Neural cell (in vitro differentiated cells): ENCODE results near the gene ANKRD44. TPM values are rescaled to one million over a fixed set of nuclear protein-coding genes. Genes with fewer than 3 reads are reported as not detected.
"Not testable (repeated sequence)": the region's sequence is repeated elsewhere in the genome, so short reads cannot be mapped to it uniquely, and the experiment has no call there.

Experiments used
- H2AFZ ChIP-seq: fragments of 200-600, 300-800 bp; sonication (generic), shearing (Covaris generic); 2 replicates; pipeline ENCODE4 v1.6.0; 2014; ENCODE audit warnings: low read depth, mild to moderate bottlenecking, antibody characterized with exemption, low read length, moderate library complexity
- H3F3A ChIP-seq: fragments of 200-600 bp; shearing (Covaris generic); 2 replicates; pipeline ENCODE4 v1.6.1; 2016; ENCODE audit warnings: mild to moderate bottlenecking, moderate library complexity, mixed read lengths, antibody characterized with exemption, low read length; ENCODE audit not compliant: insufficient read depth, poor library complexity, severe bottlenecking
- H3K27ac ChIP-seq: fragments of 200-600, 300-800 bp; sonication (generic), shearing (Covaris generic); 2 replicates; pipeline ENCODE4 v1.5.1; 2014; ENCODE audit warnings: mild to moderate bottlenecking, low read length, moderate library complexity
- H3K27me3 ChIP-seq: fragments of 300-800, 200-600 bp; sonication (generic), shearing (Covaris generic); 2 replicates; pipeline ENCODE4 v1.6.0; 2014; ENCODE audit warnings: mild to moderate bottlenecking, low read depth, low read length, moderate library complexity; ENCODE audit not compliant: insufficient read depth
- H3K36me3 ChIP-seq: fragments of 300-800, 200-600 bp; sonication (generic), shearing (Covaris generic); 2 replicates; pipeline ENCODE4 v1.5.1; 2014; ENCODE audit warnings: mild to moderate bottlenecking, antibody characterized with exemption, low read length, moderate library complexity; ENCODE audit not compliant: insufficient read depth
- H3K4me2 ChIP-seq: fragments of 300-800, 200-600 bp; sonication (generic), shearing (Covaris generic); 2 replicates; pipeline ENCODE4 v1.6.0; 2014; ENCODE audit warnings: mild to moderate bottlenecking, low read length
- H3K4me3 ChIP-seq: fragments of 300-800, 200-600 bp; sonication (generic), shearing (Covaris generic); 2 replicates; pipeline ENCODE4 v1.5.1; 2014; ENCODE audit warnings: mild to moderate bottlenecking, low read length, moderate library complexity
- H3K79me2 ChIP-seq: fragments of 200-600 bp; shearing (Covaris generic); replicated peaks from 2 replicates; pipeline ENCODE4 v1.6.0; 2014; ENCODE audit warnings: mild to moderate bottlenecking, low read length, moderate library complexity; ENCODE audit not compliant: insufficient read depth
- H3K9ac ChIP-seq: fragments of 300-800, 200-600 bp; sonication (generic), shearing (Covaris generic); 2 replicates; pipeline ENCODE4 v1.6.1; 2016; ENCODE audit warnings: mild to moderate bottlenecking, low read length, mixed read lengths
- H3K9me2 ChIP-seq: fragments of 200-600 bp; shearing (Covaris generic); 2 replicates; pipeline ENCODE4 v1.6.1; 2016; ENCODE audit warnings: mild to moderate bottlenecking, low read length, mixed read lengths; ENCODE audit not compliant: insufficient read depth
- H3K9me3 ChIP-seq: fragments of 200-600, 300-800 bp; sonication (generic), shearing (Covaris generic); 2 replicates; pipeline ENCODE4 v1.6.1; 2016; ENCODE audit warnings: mild to moderate bottlenecking, mixed run types, low read length, moderate library complexity, mixed read lengths
- H4K20me1 ChIP-seq: fragments of 200-600 bp; shearing (Covaris generic); 2 replicates; pipeline ENCODE4 v1.6.1; 2016; ENCODE audit warnings: mild to moderate bottlenecking, mixed run types; ENCODE audit not compliant: insufficient read depth
- EP300 ChIP-seq: fragments of 450-650 bp; conservative IDR thresholded peaks from 2 replicates; pipeline ENCODE4 v1.6.1; 2014; ENCODE audit warnings: antibody characterized with exemption, mild to moderate bottlenecking, moderate library complexity; ENCODE audit not compliant: poor library complexity, severe bottlenecking
- EZH2 ChIP-seq: fragments of 200-600, 300-800 bp; shearing (Covaris generic), sonication (generic); IDR thresholded peaks from 2 replicates; pipeline ENCODE4 v1.6.1; 2014; ENCODE audit warnings: antibody characterized with exemption, low read length, borderline replicate concordance, mild to moderate bottlenecking; ENCODE audit not compliant: insufficient read depth, poor library complexity, severe bottlenecking
- MXI1 ChIP-seq: fragments of 450-650 bp; conservative IDR thresholded peaks from 2 replicates; pipeline ENCODE4 v1.6.1; 2014; ENCODE audit warnings: antibody characterized with exemption, mild to moderate bottlenecking; ENCODE audit not compliant: poor library complexity, severe bottlenecking
- POLR2AphosphoS5 ChIP-seq: IDR thresholded peaks from 2 replicates; pipeline ENCODE4 v1.6.1; 2012
- REST ChIP-seq: IDR thresholded peaks from 2 replicates; pipeline ENCODE4 v1.6.1; 2012; ENCODE audit warnings: borderline replicate concordance
- SMC3 ChIP-seq: fragments of 450-650 bp; conservative IDR thresholded peaks from 2 replicates; pipeline ENCODE4 v1.6.1; 2014; ENCODE audit warnings: antibody characterized with exemption, mild to moderate bottlenecking, moderate library complexity; ENCODE audit not compliant: poor library complexity
- polyA plus RNA-seq: library from polyadenylated mRNA; depleted of rRNA; stranded (reverse); fragments of >200 nt; gene quantifications from 2 replicates; pipeline ENCODE4 v1.2.3, GENCODE V29; 2014

Gene ANKRD44
- polyA plus RNA-seq, 1 donor from 2014 or later, result 94.3 TPM

DNA sequence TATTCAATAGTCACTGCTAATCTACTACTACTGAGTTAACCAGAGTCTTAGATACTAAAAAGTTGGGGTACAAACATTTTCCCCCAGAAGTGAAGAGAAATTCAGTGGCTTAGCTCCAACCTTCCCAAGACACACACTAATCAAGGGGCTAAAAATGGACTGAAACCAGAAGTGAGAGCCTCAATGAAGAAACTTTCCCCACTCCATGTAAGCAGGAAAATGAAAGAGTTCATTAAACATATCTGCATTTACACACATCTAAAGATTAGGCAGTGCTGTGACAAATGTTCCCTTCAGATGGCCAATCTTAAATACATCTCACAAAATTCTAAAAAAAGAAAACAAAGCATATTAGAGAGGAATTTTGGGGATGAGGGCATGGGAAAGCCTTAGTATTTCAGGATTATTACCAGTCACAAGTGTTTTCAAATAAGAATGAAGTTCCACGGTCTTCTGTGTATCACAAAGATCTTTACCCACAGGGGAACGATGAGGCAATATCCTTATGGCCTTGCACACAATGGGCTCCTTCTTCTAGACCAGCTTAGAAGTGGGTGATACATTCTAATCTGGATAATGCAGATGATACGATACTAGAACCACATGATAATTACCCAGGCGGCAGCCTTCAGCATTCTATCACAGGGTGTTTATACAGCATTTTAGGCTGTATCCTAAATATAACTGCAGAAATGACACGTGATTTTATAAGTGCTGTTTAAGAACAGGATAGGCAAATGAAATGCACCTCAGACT, 17.1 kb downstream of the ANKRD44 start:
- Histone ChIP-seq H3K9me2 (no peaks in the 10 kb centered on the region), H4K20me1 (no peaks in the 10 kb centered on the region), H3F3A (no peaks in the 10 kb centered on the region), H3K4me2 (no peak overlapping the region), H3K79me2 (no peaks in the 10 kb centered on the region), H3K27ac (no peak overlapping the region), H3K36me3 (no peaks in the 10 kb centered on the region), H2AFZ (no peak overlapping the region), H3K27me3 (no peaks in the 10 kb centered on the region), H3K9me3 (no peaks in the 10 kb centered on the region), H3K4me3 (no peak overlapping the region), H3K9ac (no peak overlapping the region)
- no peak for TF ChIP-seq EZH2
- TF ChIP-seq POLR2AphosphoS5, result no peak
- no peak for TF ChIP-seq REST

GRCh38 chr2:197292619-197293018, 18.0 kb downstream of the ANKRD44 start:
- Histone ChIP-seq H2AFZ (no peak overlapping the region), H3K79me2 (no peaks in the 10 kb centered on the region)

GRCh38 chr2:197287596-197287932, 23.0 kb downstream of the ANKRD44 start:
- not testable (repeated sequence) for H3K9ac ChIP-seq, H4K20me1 ChIP-seq, H2AFZ ChIP-seq, H3K4me2 ChIP-seq, H3K36me3 ChIP-seq, H3F3A ChIP-seq, H3K9me2 ChIP-seq, H3K4me3 ChIP-seq, H3K79me2 ChIP-seq, H3K9me3 ChIP-seq, H3K27ac ChIP-seq, H3K27me3 ChIP-seq

More at GRCh38 chr2:197292619-197293018, 18.0 kb downstream of the ANKRD44 start:
- Histone ChIP-seq H3K9me2 (no peaks in the 10 kb centered on the region), H3F3A (no peaks in the 10 kb centered on the region), H3K27ac (no peak overlapping the region), H3K4me2 (no peak overlapping the region), H3K4me3 (no peak overlapping the region), H3K36me3 (no peaks in the 10 kb centered on the region), H3K9me3 (no peaks in the 10 kb centered on the region), H3K27me3 (no peaks in the 10 kb centered on the region), H4K20me1 (no peaks in the 10 kb centered on the region), H3K9ac (no peak overlapping the region)
- TF ChIP-seq EP300 (no peak), SMC3 (no peak), EZH2 (no peak), MXI1 (no peak)
